Fibroblast of skin of left quadriceps (primary cell): ENCODE measurements around the gene NPTX1.

Source experiments
- DNase-seq, 2 experiments: peaks; one replicate each; pipeline ENCODE4 v3.0.0-alpha.2; 2013; ENCODE audit warnings: low read depth in 2 of 2

NPTX1 gene

DNA sequence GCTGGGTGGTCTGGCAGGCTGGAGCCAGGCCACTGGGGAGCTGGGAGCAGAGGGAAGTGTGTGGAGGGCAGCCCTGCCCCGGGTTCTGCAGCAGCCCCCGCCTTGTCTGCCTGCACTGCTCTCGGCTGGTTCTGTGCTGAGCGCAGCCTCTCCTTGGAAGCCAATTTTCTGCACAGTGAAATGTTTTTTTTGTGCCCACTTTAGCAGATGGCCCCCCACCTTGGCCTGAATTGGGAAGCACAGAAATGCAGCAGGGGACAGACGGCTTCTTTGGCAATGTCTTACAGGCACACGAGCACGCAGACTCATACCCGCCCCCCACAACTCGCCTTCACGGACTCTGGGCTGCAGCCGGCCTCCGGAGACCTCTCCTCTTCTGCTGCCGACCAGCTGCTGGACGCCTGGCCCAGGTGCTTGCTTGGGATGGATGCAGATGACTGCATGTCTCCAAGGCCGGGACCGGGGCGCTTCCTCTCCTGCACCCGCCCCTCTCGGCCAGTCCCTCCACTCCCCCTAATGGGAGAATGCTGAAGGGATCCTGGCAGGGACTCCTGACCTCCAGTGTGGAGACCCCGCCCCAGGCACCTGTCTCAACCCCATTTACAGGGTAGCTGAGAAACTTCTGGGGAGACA lies 14.8 kb downstream of the NPTX1 start:
- DNase-seq = no peak

DNA sequence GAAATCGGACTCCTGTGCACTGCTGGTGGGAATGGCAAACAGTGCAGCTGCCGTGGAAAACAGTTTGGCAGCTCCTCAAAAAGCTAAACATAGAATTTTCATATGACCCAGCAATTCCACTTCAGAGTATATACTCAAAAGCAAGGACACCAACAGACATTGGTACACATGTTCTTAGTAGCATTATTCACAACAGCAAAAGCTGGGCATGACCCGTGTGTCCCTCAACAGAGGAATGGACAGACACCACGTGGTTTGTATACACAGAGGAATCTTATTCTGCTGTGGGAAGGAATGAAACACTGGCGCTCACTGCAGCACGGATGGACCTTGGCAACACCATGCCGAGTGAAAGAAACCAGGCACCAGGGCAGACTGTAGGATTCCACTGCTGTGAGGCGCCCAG lies 16.0 kb downstream of the NPTX1 start:
- DNase-seq = no peak

DNA sequence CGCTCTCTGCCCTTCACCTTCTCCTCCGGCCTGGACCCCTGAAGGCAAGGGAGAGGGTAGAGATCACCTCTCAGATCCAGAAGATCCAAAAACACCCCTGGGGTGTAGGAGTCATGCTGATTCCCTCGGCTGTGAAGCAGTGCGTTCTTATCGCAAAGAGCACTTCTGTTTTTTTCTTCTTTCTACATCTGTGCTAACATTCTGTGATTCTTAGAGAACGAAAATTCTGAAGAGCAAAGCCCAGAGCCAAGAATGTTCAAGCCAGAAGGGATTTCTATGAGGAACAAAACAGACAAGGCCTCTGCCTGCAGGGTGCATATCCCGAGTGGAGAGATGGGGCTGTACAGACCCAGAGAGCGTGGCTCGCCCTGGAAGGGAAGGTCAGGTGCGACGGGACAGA lies 17.2 kb downstream of the NPTX1 start:
- no peak for DNase-seq

DNA sequence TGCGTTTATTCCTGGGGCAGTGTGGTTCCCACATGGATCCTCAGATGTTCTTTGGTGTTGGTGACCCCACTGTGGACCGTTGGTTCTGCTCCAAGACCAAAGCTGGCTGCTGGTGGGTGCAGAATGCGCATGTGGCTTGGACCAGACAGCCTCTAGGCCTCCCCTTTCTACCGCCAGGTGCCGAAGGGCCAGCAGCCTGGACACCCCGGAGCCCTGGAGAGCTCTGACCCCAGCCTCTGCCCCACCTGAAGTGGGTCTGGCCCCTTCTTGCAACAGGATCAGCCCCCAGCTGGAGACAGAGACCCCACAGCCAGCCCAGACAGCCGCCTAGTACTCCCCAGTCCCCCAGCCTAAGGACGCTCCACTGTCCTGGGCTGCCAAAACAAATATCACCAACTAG lies 18.4 kb downstream of the NPTX1 start:
- no peak for DNase-seq

DNA sequence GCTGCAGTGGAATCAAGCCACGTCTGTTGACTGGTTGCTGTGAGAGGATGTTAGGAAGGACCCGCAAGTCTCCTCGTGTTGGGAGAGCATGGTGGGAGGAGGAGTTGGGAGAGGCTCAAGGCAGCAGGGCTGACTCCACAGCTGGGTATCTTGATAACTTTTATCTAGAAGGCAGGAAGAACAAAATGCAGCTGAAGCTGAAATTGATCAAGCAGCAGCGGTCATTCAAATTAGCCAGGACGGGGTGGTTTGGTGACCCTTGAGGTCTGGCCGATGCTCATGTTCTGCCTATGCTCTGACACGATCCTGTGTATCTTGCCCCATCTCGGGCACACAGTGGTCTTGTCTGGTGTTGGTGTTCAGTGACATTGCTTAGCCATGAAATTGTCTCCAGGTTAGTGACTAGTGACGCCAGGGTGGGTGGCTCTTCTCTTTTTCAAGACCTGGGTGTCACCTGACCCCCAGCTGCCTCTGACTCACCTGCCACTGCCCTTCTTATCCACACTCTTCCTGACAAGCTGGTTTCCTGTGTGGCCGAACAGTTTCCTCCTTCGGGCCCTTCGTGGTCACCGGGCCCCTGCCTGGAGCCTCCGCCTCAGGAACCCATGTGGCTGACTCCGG lies 19.1 kb downstream of the NPTX1 start:
- no peak for DNase-seq

GRCh38 chr17:80456465-80457235 lies 19.8 kb downstream of the NPTX1 start:
- DNase-seq = no peak

DNA sequence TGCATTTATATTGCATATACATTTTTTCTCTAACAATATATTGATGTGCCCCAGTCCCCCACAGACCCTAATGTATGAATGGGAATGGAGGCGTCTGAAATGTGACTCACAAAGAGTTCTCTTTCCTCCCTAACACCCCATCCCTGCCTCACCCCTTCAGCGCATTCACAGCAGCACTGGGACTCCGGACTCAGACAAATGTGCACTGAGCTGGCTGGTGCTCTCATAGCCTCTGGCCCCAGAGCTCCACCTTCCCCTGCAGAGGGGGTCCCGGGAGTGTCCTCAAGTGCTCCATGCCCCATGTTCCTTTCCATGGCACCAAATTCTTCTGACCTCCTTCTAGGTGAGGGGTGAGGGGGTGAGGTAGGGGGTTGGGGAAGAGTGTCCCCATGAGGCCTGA lies 20.6 kb downstream of the NPTX1 start:
- DNase-seq = no peak

- no peak for DNase-seq
Observed at GRCh38 chr17:80455336-80455710, 21.1 kb downstream of the NPTX1 start.

DNA sequence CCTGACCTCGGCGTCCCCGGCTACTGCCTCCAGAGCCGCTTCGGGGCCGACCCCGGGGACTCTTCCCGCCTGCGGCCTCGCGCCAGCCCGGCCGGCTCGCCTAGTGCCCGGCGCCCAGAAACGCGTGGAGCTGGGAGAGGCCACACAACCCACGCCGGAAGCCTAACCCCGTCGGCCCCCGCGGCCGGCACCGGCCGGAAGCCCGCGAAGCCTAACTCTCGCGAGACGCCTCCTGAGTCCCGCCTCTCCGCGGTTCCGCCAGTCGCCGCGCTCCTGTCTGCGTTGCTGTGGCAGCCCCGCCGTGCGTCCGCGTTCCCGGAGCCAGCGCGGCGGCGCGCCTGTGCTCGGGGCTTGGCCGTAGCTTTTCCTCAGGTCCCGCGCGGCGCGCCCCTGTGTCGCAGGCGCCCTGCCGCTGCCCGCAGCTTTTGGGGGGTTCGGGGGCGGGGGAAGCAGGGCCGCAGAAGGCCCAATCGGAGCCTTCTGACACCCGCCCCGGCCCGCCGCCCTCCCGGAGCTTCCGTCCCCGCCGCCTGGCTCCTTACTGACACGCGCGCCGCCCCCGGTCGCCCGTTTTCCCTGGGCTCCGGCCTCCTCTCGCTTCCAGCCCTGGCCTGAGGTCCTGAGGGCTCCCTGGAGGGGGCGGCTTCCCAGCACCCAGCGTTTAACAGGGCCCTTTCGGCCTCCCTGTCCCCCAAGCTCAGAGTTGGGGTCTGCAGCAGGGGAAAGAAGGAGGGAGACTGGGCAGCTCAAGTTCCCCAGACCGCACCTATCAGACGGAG lies 21.7 kb downstream of the NPTX1 start:
- DNase-seq = peak; percentile 90 to 91

DNA sequence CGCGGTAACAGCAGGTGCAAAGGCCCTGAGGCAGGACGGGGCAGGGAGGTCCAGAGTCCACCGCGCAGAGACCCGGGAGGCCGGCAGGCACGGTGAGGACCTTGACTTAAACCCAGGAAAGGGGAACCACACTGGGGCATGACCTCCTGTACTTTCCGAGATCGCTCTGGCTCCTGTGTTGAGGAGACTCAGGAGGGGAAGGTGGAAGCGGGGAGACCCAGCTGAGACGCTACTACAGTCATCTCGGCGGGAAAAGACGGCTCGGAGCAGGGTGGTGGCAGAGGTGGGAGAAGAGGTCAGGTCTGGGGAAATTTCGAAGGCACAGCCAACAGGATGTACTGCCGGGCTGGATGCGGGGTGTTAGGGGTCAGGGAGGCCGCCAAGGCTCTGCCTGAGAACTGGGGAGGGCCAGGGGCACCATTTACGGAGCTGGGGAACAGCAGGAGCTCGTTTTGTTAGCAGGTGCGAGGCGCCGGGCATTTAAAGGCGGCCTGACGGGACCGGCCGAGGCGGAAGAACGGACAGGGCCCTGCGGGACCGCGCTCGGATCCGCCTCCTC lies 22.3 kb downstream of the NPTX1 start:
- no peak for DNase-seq

GRCh38 chr17:80453126-80453997 lies 23.0 kb downstream of the NPTX1 start:
- no peak for DNase-seq

GRCh38 chr17:80452173-80452915 lies 24.1 kb downstream of the NPTX1 start:
- no peak for DNase-seq

GRCh38 chr17:80451104-80451775 lies 25.2 kb downstream of the NPTX1 start:
- DNase-seq = no peak

DNA sequence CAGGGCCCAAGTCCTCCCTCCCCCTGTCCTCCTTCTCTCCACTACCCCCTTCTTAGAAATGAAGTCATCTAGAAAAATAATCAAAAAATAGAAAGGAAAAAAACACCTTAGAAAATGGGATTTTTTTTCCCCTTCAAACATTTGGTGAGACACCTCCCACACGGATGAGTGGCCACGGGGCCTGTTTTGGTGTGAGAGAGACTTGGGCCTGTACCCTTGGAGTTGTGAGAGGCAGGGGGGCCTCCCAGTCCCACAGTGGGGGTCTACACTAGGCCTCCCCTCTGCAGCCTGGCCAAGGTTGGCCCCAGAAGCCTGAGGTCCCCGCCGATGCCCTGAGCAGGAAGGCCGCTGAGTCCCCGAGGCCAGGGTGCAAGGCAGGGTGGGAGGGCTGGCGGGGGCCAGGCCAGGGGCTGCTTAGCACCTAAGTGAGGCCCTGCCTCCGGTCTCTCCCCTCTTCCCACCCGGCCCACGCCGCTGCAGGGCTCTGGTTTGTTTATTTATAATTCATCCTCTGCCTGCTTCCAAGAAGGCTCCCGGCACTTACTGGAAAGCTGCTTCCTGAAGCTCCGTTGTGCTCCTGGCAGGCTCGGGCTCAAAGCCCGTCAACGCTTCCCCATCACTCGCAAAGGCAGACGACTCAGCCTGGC lies 26.4 kb downstream of the NPTX1 start:
- DNase-seq = no peak

DNA sequence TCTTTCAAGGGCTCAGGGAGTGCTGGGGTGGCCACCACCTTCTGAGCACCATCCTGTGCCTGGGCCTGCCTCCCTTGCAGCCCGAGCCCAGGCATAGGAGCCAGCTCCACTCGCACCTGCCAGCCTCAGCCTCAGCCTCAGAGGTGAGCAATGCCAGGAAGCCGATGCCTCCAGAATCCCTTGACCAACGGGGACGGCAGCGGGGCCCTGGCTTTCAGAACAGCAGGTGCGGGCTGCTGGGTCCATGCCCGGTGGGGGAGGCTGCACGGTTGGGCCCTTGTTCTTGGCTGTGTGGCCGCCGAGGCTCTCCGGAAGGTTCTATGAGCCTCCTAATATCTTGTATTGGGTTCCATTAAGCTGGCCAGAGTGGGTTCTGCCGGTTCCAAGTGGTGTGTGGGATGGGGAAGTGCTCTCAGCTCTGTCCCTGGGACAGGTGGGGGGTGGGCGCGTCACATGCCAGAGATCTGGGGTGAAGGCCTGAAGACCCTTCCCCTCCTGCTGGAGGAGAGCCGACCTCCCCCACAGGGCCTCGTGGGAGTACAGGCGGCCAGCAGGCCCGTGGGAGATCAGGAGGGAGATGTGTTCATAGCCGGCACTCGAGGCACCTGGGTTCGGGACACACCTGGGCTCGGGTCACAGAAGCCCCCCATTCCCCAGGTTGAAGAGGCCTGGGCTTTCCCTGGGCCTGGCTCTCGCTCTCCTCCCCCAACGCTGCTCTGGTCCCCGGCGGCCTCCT lies 27.0 kb downstream of the NPTX1 start:
- no peak for DNase-seq

DNA sequence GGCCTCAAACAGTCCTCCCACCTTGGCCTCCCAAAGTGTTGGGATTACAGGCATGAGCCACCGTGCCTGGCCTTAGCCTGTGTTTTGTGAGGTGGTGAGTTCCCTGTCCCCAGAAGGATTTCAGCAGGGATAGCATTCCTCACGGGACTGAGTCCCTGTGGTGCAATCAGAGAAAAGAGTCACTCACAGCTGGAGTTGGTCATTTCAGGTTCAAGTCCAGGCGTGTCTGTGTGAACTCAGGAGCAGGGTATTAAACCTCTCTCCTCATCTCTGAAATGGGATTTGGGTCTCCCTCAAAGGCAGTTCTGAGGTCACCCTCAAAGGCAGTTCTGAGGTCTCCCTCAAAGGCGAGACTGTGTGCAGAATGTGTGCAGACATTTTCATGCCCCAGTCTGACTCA lies 28.6 kb downstream of the NPTX1 start:
- no peak for DNase-seq

GRCh38 chr17:80446645-80447405 lies 29.6 kb downstream of the NPTX1 start:
- DNase-seq = no peak

- DNase-seq = no peak
Observed at GRCh38 chr17:80445726-80446110, 30.7 kb downstream of the NPTX1 start.
